HG02884 (cell line): ENCODE results near the gene ADAMTS17.

ENCODE experiments used
- ATAC-seq: cut with Tn5 transposase; IDR thresholded peaks from one replicate; pipeline ENCODE4 v1.9.1; 2021; ENCODE audit warnings: mild to moderate bottlenecking, moderate library complexity; ENCODE audit not compliant: unreplicated experiment

The ADAMTS17 gene

DNA sequence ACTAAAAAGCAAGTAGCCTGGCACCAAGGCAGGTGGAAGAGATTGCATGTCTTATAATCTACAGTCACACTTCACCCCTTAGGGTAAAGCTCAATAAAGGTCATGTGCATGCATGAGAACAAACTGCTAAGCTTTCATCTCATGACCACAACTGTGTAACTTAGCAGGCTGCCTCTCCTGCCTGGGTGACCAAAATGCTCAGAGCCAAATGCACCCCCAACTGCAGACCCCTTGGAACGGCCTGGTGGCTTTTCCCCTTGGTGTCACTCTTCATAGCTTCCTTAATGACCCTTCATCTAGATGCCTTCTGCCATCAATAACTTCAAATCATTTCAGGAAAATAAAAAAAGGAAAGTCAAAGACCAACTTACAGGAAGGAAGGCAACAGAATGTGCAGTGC is 88.1 kb downstream of the ADAMTS17 start:
- no peak for ATAC-seq

DNA sequence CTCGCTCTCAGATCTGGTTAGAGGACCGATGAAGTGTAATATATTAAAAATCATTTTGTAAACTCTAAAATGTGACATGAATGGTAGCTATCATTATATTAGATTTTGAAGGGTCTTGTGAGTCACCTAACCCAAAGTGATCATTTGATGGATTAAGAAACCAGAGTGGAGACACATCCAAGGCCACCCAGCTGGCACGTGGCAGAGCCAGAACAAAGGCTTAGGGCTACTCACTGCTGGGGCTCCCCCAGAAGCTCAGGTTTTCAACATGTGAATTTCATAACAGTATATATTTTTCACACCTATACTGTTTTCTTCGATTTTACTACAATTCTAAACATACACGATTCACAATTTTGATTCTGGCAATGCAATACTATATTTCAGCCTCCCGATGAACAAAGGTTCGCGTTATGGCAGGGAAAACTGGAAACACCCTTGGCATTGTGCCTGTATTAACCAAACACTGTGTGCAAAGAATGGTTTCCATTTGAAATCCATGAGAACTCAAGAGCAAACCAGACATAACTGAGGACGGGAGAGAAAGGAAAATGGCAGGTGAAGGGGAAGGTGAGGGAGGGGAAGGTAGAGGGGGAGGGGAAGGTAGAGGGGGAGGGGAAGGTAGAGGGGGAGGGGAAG is 88.9 kb downstream of the ADAMTS17 start:
- ATAC-seq, result no peak

DNA sequence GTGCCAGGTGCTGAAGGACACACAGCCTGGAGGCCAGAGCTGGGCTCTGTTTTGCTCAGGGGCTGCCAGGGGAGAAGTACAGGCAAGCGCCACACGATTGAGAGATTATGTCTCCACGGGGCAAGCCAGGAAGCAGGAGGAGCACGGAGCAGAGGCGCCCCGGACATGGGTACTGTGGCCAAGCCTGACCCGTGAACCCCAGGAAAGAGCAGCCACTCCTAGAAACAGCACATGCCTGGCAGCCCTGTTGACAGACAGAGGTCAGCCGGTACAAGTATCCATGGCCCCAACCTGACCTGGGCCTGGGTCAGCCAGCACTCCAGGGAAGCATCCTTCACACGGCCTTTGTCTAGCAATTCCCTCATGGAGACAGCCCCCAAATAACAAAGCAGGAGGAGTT is 89.4 kb downstream of the ADAMTS17 start:
- ATAC-seq, result no peak

DNA sequence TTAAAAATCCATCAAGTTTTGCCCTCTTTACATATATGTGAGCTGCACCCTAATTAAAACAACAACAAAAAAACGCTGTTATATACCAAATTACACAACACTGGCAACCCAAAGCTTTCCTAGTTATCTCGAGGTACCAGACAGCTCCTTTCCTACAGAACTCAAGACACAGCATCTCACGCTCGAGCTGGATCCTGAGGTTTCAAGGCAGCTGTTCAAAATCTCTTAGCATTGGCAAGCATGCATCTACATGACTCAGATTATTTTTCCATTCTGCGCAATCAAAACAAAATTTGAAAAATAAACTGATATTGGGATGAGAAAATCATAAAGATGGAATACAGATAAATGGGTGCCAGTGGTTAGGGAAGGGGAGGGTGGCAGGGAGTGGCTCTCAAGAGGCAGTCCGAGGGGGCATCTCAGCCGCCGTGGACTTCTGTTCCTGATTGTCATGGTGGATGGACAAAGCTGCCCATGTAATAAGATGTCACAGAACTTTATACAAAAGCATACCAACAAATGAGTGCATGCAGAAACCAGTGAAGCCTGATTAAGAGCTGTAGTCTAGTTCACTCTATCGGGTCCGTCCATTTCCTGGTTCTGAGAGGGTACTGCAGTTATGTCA is 91.5 kb downstream of the ADAMTS17 start:
- no peak for ATAC-seq

DNA sequence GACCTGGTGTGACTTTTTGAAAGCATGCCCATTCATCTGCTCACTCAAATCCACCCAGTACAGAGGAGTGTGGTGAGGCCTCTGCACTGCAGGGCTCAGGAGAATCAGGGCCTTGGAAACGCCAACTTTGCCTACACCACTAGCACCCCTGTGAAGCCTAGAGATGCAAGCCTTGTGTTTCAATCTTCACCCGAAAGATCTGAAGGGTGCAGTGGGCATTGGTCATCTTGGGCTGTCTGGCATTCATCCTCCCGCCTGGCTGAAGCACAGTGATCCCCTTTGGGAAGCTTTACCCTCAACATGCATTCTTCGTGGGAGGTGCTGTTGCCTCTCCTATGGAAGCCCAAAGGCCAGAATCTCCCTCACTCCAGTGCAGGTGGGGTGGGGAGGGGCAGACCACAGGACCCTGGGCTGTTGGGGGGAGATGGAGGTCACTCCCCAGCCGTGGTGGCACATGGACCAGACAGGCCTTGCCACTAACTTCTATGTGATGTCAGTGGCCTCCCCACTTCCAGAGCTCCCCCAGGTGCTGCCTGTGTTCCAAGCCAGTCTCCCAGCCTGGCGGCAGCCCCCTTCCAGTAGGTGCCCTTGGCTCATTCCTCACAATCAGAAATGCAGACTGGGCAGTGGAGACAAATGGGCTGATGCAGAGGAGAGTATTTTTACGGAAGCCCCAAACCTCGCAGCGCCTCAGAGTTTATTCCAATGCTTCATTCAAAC is 92.5 kb downstream of the ADAMTS17 start:
- no peak for ATAC-seq

DNA sequence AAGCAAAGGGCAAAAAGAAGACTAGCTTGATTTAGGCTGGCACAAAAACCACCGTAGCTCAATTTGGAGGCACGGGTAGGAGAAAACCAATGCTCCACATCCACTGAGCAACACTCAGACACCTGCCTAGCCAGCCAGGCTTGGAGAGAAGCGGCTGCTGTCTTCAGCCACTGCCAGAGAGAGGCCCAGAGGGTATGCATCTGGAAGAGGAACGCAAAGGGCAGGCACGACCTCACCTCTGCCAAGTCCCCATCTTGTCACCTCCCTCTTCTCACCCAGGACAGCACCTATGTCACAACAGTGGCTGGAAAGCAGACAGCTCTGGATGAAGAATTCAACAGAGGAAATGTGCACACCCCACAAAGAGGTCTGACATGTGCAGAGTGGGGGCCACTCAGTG is 93.5 kb downstream of the ADAMTS17 start:
- no peak for ATAC-seq

DNA sequence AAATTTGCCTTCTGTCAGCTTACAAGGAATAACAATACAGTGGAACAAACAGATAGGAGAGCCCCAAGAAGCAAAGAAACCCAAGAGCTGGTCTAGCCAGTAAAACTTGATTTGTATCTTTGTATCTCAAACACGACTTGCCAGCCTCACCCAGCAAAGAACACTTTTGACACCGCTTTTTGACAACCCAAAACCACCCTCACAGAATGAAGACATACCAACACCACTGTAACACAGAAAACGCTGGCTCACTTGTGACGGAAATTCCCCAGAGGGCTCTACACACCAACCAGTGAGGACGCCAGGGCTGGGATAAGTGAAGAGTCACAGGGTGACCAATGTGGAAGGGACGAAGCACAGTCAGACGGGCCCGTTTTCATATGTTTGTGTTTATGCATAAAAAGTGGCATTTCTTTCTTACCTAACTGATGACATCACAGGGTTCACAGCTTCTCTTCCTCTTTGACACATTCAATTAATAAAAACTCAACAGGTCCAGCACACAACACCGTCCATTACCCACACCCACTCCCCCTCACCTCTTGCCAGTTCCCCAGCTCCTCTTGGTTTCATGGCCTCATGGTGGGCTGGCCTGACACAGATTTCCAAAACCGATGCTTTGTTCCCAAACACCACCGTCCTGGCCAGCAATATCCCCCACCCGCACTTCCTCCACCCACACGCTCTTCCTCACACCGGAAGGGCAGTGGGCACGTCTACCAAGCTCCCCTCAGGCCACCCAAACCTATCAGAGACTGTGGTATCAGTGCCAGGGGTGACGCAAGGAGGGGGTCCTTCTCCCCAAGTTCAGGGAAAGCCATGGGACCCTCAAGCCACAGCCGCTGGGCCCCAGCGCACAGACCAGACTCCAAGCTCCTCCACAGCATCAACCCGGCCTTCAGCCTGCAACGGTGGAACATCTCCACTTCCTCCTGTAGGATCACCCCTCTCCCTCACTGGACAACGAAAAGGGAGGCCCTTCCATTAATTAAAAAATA is 94.2 kb downstream of the ADAMTS17 start:
- ATAC-seq, result no peak

DNA sequence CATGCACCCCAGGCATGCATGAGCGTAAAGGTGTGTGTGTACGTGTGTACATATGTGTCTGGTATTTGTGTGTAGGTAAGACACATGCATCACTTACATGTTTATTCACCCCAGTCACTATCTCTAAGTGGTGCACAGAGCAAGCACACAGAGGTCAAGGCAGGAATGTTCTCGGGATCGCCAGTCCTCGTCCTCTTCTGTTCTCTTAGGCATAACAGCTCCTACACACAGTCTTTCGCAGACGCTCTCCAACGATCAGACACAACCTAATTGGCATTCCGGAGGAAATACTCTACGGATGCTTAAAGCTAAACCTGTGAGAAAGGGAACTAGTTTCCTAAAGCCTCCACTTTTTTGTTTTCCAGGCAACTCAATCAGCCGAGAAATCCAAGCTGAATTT is 95.9 kb downstream of the ADAMTS17 start:
- ATAC-seq, result no peak

DNA sequence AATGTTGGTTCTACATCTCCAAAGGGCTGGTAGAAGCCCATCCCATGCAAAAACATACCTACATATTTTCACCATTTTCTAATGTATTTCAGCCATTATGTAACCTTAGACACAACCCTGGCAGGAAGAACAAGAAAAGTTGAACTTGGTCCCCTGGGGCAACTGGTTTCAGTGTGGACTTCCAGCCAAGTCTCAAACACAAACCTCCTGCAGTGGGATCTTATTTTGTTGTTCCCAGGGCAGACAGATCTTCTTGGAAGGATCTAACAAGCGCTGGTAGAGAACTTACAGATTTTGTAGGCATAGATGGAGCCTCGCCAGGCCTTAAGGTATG is 96.3 kb downstream of the ADAMTS17 start:
- no peak for ATAC-seq

DNA sequence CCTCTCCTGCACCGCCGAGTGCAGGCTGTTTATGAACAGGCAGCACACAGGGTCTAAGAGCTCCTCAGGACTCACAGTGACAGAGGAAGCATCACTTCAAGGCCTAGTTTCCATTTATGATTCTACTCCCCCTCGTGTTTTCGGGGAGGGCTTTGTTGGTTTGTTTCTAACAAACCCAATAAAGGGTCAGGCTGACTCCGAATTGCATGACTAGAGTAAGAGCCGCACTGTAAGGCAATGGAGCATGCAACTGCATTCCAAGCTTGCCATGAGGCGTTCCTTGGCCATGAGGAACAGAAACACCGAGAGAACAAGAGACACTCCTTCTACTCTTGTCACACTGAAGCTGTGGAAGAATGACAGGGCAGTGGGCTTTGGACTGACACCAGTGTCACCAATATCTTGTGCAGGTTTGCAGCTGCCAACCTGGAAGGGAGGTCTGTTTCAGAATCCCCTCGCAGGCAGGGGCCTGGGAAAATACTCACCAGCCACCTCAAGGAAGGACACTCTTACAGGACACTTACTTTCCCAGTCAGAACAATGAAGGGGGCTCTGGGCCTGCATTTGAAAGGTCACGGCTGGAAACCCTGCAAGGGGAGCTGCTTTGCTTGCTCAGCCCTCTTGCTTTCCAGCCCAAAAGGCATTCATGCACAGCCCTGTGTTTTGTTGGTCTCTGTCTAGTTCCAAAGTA is 96.8 kb downstream of the ADAMTS17 start:
- no peak for ATAC-seq

DNA sequence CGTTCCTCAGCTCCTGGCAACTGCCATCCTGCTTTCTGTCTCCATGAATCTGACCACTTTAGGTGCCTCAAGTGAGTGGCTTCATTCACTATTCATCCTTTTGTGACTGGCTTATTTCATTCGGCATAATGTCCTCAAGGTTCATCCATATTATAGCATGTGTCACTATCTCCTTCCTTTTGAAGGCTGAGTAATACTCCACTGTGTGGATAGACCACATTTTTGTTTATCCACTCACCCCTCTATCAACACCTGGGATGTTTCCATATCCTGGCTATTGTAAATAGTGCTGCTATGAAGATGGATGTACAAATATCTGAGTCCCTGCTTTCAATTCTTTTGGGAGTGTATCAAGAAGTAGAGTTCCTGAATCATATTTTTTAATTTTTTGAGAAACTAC is 98.8 kb downstream of the ADAMTS17 start:
- ATAC-seq, result no peak

DNA sequence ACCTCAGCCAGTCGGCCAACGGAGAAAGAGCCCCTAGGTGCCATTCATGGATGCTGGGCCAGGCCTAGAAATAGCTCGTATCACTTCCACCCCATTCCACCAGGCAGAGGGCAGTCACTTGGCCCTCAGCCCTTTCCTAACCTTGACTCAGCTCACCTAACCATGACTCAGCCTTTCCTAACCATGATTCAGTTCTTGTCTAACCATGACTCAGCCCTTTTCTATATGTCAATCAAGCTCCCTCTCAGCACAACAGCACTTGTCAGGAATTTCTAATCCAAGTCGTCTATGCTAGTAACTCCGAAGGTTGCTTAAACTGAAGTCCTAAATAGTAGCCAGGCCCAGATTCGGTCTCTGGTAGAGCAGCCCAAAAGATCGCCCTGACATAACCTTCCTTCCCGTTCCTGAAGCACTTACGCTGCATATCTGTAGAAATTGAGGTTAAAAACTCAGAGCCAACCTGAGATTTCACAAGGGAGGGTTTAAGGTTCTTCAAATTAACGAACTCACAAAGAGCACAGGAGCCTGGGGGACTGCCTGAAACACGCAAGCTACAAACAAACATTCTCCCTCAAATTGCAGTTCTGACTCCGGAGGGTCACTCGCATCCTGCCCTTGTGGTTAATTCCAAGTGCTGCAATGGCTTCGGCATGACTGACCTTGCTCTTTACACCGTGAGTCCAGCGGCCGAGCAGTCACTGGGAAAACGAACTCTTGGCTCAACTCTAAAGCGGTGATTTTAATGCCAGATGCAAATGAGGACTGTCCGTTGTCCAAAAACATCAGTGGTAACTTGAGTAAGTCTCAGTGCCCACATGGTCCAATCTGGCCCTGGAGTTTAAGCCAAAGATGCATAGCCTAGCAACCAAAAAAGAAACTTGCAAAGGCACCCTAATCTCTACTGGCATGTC is 99.9 kb downstream of the ADAMTS17 start:
- ATAC-seq, result no peak

DNA sequence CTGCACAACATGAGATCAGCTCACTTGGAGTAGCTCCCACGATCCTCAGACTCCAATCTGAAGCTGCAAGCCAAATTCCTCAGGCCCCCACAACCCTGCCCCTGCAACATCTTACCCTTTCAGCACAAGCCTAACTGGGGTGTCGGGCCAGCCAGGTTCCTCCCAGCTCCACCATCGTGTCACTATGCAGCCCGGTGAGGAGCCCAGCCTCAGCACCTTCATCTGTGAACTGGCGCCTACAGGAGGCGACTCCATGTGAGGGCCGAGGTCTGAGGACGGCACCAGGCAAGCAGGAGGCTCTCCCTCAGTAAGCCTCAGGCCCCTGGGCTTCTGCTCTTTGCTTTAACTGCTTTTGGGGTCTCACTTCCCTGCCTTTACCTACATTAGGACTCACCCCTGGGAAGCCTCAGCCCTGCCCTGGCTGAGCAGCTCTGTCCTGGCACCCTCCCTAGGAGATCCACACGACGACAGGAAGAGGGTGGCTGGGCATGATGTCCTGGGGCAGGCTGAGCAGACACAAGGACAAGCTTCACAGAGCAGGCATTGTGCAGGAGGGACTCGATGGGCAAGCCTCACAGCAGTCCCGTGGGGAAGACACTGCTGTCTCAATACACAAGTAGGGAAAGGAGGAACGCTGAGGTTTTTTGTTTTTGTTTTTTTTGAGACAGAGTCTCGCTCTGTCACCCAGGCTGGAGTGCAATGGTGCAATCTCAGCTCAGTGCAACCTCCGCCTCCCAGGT is 104.6 kb downstream of the ADAMTS17 start:
- ATAC-seq, result no peak

DNA sequence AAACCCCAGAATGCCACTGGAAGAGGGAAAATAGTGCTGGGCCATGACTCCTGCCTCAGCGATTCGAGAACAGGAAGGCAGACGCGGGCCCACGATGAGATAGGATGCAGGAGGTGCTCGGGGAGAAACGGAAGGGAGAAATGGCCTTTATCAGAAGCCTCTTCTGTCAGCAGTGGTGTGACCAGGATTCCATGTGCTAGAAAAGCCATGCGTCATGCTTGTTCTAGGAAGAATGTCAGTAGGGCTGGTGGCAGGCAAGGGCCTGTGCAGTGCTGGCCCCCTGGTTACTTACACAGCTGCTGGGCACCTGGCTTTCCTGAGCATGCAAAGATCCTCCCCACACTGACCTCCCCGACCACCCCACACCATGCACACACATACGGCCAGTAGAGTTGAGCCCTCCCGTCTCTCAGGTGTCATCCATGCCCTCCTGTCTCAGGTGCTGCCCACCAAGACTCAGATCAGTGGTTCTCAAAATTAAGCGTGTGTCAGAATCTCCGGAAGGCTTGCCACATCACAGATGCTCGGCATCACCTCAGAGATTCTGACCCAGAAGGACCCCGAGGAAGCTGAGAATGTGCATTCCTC is 106.7 kb downstream of the ADAMTS17 start:
- no peak for ATAC-seq

DNA sequence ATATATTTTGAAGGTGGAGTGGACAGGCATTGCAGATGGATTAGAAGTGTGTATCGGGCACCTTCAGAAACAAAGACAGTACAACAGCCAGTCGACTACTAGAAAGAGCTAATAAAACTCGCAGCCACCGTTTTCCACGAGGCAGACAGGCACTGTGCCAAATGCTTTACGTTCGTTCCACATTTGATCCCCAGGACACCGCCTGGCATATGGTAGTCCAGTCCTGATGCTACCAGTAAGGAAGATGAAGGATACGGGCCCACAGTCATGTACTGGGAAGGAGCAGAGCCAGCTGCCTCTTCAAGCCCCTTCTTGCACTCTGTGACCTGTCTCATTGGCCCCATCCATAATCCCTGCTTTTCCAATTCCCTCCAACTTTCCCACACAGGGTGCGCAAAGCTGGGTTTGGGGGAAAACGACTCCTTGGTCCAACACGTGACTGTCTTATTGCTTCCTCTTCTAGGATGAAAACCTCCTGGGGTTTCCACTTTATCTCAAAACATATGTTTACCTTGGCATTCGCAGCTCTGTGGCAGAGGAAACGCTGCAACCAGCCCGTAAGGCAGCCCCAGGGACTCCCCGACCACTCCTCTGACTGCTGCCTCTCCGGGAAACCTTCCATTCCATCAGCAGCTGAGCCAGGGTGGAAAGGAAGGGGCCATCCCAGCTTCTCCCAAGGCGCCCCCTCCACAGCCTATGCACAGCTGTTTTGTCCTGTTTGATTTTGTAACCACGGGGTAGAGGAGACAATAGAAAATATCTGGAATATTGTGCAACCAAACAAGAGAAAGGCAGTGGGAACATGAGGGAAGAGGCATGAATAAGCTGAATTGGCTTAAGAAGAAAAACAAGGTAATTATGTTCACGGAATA is 107.4 kb downstream of the ADAMTS17 start:
- no peak for ATAC-seq

DNA sequence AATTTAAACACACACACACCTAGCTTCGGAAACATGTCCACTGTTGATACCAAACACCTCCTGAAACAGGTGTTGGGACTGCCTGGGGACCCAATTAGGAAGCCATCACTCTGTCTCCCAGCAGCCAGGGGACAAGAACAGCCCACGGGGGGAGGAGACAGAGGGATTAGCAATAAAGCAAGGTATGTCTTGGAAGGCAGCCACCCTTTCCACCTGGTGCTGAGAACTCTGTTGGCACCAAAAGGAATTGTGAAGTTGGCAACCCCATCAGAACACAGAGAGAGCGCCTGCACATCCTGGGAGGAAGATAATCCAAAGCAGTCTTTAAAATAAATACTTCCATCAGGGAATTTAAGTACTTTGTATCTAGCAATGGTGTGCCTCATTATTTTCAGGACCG is 111.0 kb downstream of the ADAMTS17 start:
- no peak for ATAC-seq
